ENCODE results near the gene PRR19.

DNA sequence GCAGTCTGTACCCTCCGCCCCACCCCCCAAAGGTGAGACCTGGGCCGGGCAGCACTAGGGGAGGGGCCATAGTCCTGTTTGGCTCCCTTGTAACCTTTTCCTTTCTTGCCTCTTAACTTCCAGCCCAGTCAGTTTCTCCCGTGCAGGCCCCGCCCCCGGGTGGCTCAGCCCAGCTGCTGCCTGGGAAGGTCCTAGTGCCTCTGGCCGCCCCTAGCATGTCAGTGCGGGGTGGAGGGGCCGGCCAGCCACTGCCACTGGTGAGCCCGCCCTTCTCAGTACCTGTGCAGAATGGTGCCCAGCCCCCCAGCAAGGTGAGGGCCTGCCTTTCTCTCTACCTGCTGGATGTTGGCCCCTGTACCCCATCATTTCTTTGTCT, 10.5 kb upstream of the PRR19 start:
- peak in 1 of 3 donors; percentile 26 for TF ChIP-seq POLR2AphosphoS5 (IDR thresholded peaks at IDR 0.05)
- TF ChIP-seq CTCF (IDR thresholded peaks at IDR 0.05 in 8 of 11, conservative IDR thresholded peaks at IDR 0.05 in 3 of 11) = no peak
